K562 (cell line): ENCODE data around the gene TLDC2. TPM values are rescaled to one million over a fixed set of nuclear protein-coding genes. Genes with fewer than 3 reads are reported as not detected.

Experiments
- ATAC-seq: fragments of 200-7000 bp; cut with Tn5 transposase; 3 replicates; pipeline ENCODE4 v1.9.1; 2020; ENCODE audit warnings: moderate library complexity
- BruUV-seq: library from RNA; stranded (reverse); fragments of 400-500 nt; replicated peaks from 2 replicates; lab custom pipeline; 2021; lab: Mats Ljungman, UMichigan
- CTCF ChIA-PET: fragments of 300-600 bp; formaldehyde crosslinking; extraction: SDS; loops from one replicate; lab custom pipeline; 2021; ENCODE audit warnings: low intra/inter-chr PET ratio; lab: Yijun Ruan, JAX
- POLR2A ChIA-PET: fragments of 300-600, 350-650 bp; sonication (Branson Sonifier 250); formaldehyde crosslinking; extraction: SDS; loops from one replicate; lab custom pipeline; 2021; ENCODE audit warnings: antibody characterized with exemption, inconsistent platforms; lab: Yijun Ruan, JAX
- DNase-seq, 4 experiments: peaks; one replicate each; pipeline versions ENCODE4 v3.0.0 to v3.0.0-alpha.2; 2011 to 2018; ENCODE audit warnings: low spot score in 3 of 4, mixed read lengths in 3 of 4; ENCODE audit errors: extremely low read depth in 1 of 4
- FAIRE-seq: peaks from 2 replicates; lab custom pipeline; 2011; peaks lifted over from hg19 to GRCh38; lab: Jason Lieb, UNC
- H2AFZ ChIP-seq: 2 replicates; pipeline ENCODE4 v1.6.0; 2011; ENCODE audit warnings: low read depth, low read length, control low read depth, inconsistent platforms
- H3K27ac ChIP-seq: fragments of 200-600 bp; 3 replicates; pipeline ENCODE4 v1.8.0; 2011; ENCODE audit warnings: low read depth, mild to moderate bottlenecking, control low read depth, inconsistent platforms, low read length, moderate library complexity, mixed read lengths; ENCODE audit errors: extremely low read depth
- H3K27me3 ChIP-seq, 2 experiments: fragments of 300-600 bp in 1 of 2; 2 replicates in 1 of 2; 3 replicates in 1 of 2; pipeline versions ENCODE4 v1.6.0 to v1.8.0; 2011; ENCODE audit warnings: inconsistent platforms in 2 of 2, low read length in 2 of 2, mild to moderate bottlenecking in 1 of 2, mixed read lengths in 1 of 2, moderate library complexity in 1 of 2; ENCODE audit not compliant: control insufficient read depth in 2 of 2, insufficient read depth in 2 of 2
- H3K36me3 ChIP-seq: fragments of 300-600 bp; 3 replicates; pipeline ENCODE4 v1.8.0; 2011; ENCODE audit warnings: mild to moderate bottlenecking, low read length, inconsistent platforms; ENCODE audit not compliant: control insufficient read depth, insufficient read depth
- H3K4me1 ChIP-seq, 2 experiments: fragments of 200-600 bp in 1 of 2; replicated peaks in 1 of 2; 2 replicates in 1 of 2; 3 replicates in 1 of 2; pipeline versions ENCODE4 v1.5.1 to v1.8.0; 2011; ENCODE audit warnings: inconsistent platforms in 2 of 2, low read length in 2 of 2, mild to moderate bottlenecking in 1 of 2, mixed read lengths in 1 of 2, moderate library complexity in 1 of 2; ENCODE audit not compliant: control insufficient read depth in 2 of 2, insufficient read depth in 2 of 2
- H3K4me2 ChIP-seq: 2 replicates; pipeline ENCODE4 v1.6.1; 2011; ENCODE audit warnings: low read length, control low read depth, inconsistent platforms, mixed read lengths; ENCODE audit not compliant: insufficient read depth
- H3K4me3 ChIP-seq: fragments of 200-600 bp; sonication (generic), shearing (Covaris generic); 2 replicates; pipeline ENCODE4 v1.5.1; 2016; ENCODE audit warnings: control low read depth, inconsistent platforms
- H3K79me2 ChIP-seq: fragments of 200-600 bp; 3 replicates; pipeline ENCODE4 v1.8.0; 2011; ENCODE audit warnings: low read length, inconsistent platforms; ENCODE audit not compliant: control insufficient read depth, insufficient read depth
- H3K9ac ChIP-seq, 2 experiments: 2 replicates each; pipeline versions ENCODE4 v1.6.0 to v1.6.1; 2011; ENCODE audit warnings: low read depth in 2 of 2, low read length in 2 of 2, control low read depth in 1 of 2, inconsistent platforms in 1 of 2, mild to moderate bottlenecking in 1 of 2, mixed read lengths in 1 of 2; ENCODE audit not compliant: insufficient read depth in 1 of 2
- H3K9me1 ChIP-seq: one replicate; pipeline ENCODE4 v1.6.0; 2011; ENCODE audit warnings: inconsistent platforms, mild to moderate bottlenecking, low read length, moderate library complexity; ENCODE audit not compliant: control insufficient read depth, insufficient read depth
- H3K9me3 ChIP-seq: replicated peaks from 2 replicates; pipeline ENCODE4 v1.5.1; 2011; ENCODE audit warnings: low read depth, low read length, inconsistent platforms; ENCODE audit not compliant: control insufficient read depth, insufficient read depth
- H4K20me1 ChIP-seq: replicated peaks from 2 replicates; pipeline ENCODE4 v1.6.1; 2011; ENCODE audit warnings: low read length, inconsistent platforms, mixed read lengths; ENCODE audit not compliant: control insufficient read depth, insufficient read depth
- CBX3 ChIP-seq, 2 experiments: IDR thresholded peaks; 1 replicate in 1 of 2; 2 replicates in 1 of 2; pipeline ENCODE4 v1.6.1; 2012; ENCODE audit warnings: inconsistent platforms in 2 of 2, low read length in 2 of 2, borderline replicate concordance in 1 of 2, control low read depth in 1 of 2
- ETV6 ChIP-seq, 3 experiments: fragments of 150-350 bp in 1 of 3; sonication (generic) in 1 of 3; formaldehyde crosslinking in 1 of 3; IDR thresholded peaks; 2 replicates each; pipeline versions ENCODE4 v1.6.1 to v1.8.0; 2014 to 2022; ENCODE audit warnings: borderline replicate concordance in 2 of 3, low read depth in 2 of 3, antibody characterized with exemption in 1 of 3, low read length in 1 of 3, mild to moderate bottlenecking in 1 of 3, missing genetic modification reagents in 1 of 3
- PTRF ChIP-seq: fragments of 450-650 bp; IDR thresholded peaks from 2 replicates; pipeline ENCODE4 v1.6.1; 2016; ENCODE audit warnings: mild to moderate bottlenecking, missing genetic modification characterization, missing compliant biosample characterization
- SMARCC2 ChIP-seq: fragments of 450-650 bp; IDR thresholded peaks from 2 replicates; pipeline ENCODE4 v1.6.1; 2017; ENCODE audit warnings: antibody characterized with exemption, moderate library complexity, mild to moderate bottlenecking, low read depth
- ZNF121 ChIP-seq: sonication (generic); formaldehyde crosslinking; conservative IDR thresholded peaks from 2 replicates; pipeline ENCODE4 v1.8.0; 2022; ENCODE audit warnings: missing genetic modification reagents
- ZNF589 ChIP-seq: fragments of 200-800 bp; sonication (Bioruptor generic); IDR thresholded peaks from 2 replicates; pipeline ENCODE4 v1.6.1; 2016; ENCODE audit warnings: low read depth, missing genetic modification characterization, missing compliant biosample characterization
- WGBS: fragments of 100-300 bp; shearing (Covaris generic); methylation state at CpG from one replicate; pipeline ENCODE4 v1.1.6; 2016; ENCODE audit warnings: low coverage, mixed read lengths; ENCODE audit not compliant: insufficient coverage; ENCODE audit errors: missing lambda C conversion rate; 5-methylcytosine and 5-hydroxymethylcytosine counted together
- in situ Hi-C: fragments of 300-500 bp; cut with MboI; formaldehyde crosslinking; loops from 4 replicates; pipeline ENCODE4 v1.15.0; 2018; ENCODE audit warnings: inconsistent platforms, mixed read lengths
- intact Hi-C: fragments of 100-400 bp; cut with micrococcal nuclease; formaldehyde crosslinking; loops from 2 replicates; pipeline ENCODE4 v1.14.2; 2022
- polyA plus RNA-seq, 8 experiments: library from polyadenylated mRNA; depleted of rRNA in 4 of 8; stranded (reverse) in 5 of 8; unstranded in 3 of 8; fragments of >200 nt; fragmentation: Nextera tagmentation in 2 of 8; fragmentation: Illumina TruSeq in 1 of 8; extraction: Ambion mirVana in 2 of 8; extraction: Trizol in 1 of 8; gene quantifications; 2 replicates each; pipeline versions ENCODE4 v1.2.1 to v1.2.3, GENCODE V29; 2011 to 2014; ENCODE audit warnings: inconsistent platforms in 1 of 8, missing spikeins in 1 of 8
- total RNA-seq, 7 experiments: library from RNA; depleted of rRNA in 6 of 7; stranded (reverse); fragments of >200 nt in 6 of 7; fragmentation: Illumina TruSeq in 2 of 7; extraction: Trizol in 2 of 7; gene quantifications; 2 replicates each; pipeline versions ENCODE4 v1.2.1 to v1.2.3, GENCODE V29; 2011 to 2021; ENCODE audit warnings: low replicate concordance in 1 of 7

TLDC2 gene
- total and polyA plus RNA-seq, 9 of the 15 experiments (the other 6 are each of a cell fraction or from before 2014, with no cell fraction given) = not detected

GRCh38 chr20:36871640-36872570, 4.0 kb upstream of the TLDC2 start:
- CTCF ChIA-PET = no interaction called here
- H4K20me1 ChIP-seq = no peaks in the 10 kb centered on the region
- H3K9me3 ChIP-seq = no peaks in the 10 kb centered on the region
- BruUV-seq = no TSS peak
- no peaks in the 10 kb centered on the region for H3K27me3 ChIP-seq
- intact Hi-C loops (no loop called here), in situ Hi-C loops (no loop called here)
- DNase-seq (no peak), FAIRE-seq (no peak), ATAC-seq (peak; percentile 64)
- H3K79me2 ChIP-seq = no peaks in the 10 kb centered on the region
- no peaks in the 10 kb centered on the region for H3K9me1 ChIP-seq
- TF ChIP-seq PTRF (tag) (no peak), ETV6 (IDR thresholded peaks at IDR 0.05; ENCODE audit: borderline replicate concordance in 1 of 2, low read depth in 2 of 2, low read length in 1 of 2) (no peak), ETV6 (CRISPR knock-in tag; IDR thresholded peaks at IDR 0.05; ENCODE audit: borderline replicate concordance) (no peak), ZNF589 (CRISPR knock-in tag) (no peak), SMARCC2 (no peak), ZNF121 (CRISPR knock-in tag) (0 out of 2 replicates have a peak, but pooled peaks have one; percentile 34), CBX3 (IDR thresholded peaks at IDR 0.05; ENCODE audit: borderline replicate concordance in 1 of 2, low read length in 2 of 2) (no peak)
- H3K4me1 ChIP-seq = peaks cover 17 to 20% of the 10 kb centered on the region in 2 experiments
- no peaks in the 10 kb centered on the region for H3K36me3 ChIP-seq
- 0 out of 4 replicates have a peak overlapping the region, but pooled peaks of 1 of the 2 experiments have one; percentile 30 for H3K9ac ChIP-seq
- H3K4me2 ChIP-seq = no peak overlapping the region
- no peak overlapping the region for H3K27ac ChIP-seq
- H2AFZ ChIP-seq = peak overlapping the region; percentile 14; the same call in 1 of the 2 replicates
- H3K4me3 ChIP-seq = no peak overlapping the region
- POLR2A ChIA-PET = interaction anchor here (0.6 to 1.7 kb wide), 5 partner anchors 9 to 459 kb away, joined by 3 to 9 read pairs (median 5); a partner anchor contains a TSS
- 39% methylated on average over 16 of the region's 16 CpGs for WGBS
